Vagina (tissue), 2 donors: Measurements from ENCODE around the gene SOD3.

ENCODE experiments used
- POLR2AphosphoS5 ChIP-seq, 2 donors: sonication (generic); formaldehyde crosslinking; IDR thresholded peaks; one replicate each; pipeline ENCODE4 v1.9.0; 2017; ENCODE audit warnings: antibody characterized with exemption in 2 of 2, mild to moderate bottlenecking in 2 of 2, low read depth in 1 of 2; ENCODE audit not compliant: insufficient read depth in 1 of 2
- TF ChIP-seq, protein P1 (sequence below), 3 experiments: fragments of 450-650 bp in 2 of 3; fragments of 200-600 bp in 1 of 3; sonication (generic) in 1 of 3; IDR thresholded peaks; one replicate each; pipeline ENCODE4 v1.5.1; 2017 to 2019; ENCODE audit warnings: antibody characterized with exemption in 3 of 3, mild to moderate bottlenecking in 2 of 3, moderate library complexity in 2 of 3

DNA sequence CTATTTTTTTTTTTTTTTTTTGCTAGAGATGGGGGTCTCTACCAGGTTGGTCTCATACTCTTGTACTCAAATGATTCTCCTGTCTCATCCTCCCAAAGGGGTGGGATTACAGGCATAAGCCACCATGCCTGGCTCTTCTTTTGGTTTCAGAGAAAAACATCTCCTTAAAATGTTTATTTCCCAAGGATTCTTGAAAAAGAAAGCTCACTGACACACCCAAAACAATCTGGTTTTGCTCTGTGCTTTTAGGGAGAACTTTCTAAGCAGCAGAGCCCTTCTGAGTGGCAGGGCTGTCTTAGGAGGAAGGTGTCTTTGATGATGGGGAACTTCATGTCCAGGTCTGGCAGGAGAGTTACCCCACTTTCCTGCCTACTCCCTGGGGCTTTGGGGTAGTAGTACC, 1.2 kb downstream of the SOD3 start:
- TF ChIP-seq, protein P1, sequence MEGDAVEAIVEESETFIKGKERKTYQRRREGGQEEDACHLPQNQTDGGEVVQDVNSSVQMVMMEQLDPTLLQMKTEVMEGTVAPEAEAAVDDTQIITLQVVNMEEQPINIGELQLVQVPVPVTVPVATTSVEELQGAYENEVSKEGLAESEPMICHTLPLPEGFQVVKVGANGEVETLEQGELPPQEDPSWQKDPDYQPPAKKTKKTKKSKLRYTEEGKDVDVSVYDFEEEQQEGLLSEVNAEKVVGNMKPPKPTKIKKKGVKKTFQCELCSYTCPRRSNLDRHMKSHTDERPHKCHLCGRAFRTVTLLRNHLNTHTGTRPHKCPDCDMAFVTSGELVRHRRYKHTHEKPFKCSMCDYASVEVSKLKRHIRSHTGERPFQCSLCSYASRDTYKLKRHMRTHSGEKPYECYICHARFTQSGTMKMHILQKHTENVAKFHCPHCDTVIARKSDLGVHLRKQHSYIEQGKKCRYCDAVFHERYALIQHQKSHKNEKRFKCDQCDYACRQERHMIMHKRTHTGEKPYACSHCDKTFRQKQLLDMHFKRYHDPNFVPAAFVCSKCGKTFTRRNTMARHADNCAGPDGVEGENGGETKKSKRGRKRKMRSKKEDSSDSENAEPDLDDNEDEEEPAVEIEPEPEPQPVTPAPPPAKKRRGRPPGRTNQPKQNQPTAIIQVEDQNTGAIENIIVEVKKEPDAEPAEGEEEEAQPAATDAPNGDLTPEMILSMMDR (IDR thresholded peaks at IDR 0.05) = no peak
- no peak for TF ChIP-seq POLR2AphosphoS5 (IDR thresholded peaks at IDR 0.05; ENCODE audit: insufficient read depth in 1 of 2, low read depth in 1 of 2)
